ENCODE results near the gene PCSK6.

PCSK6 gene

GRCh38 chr15:101315736-101316135 is 173.8 kb downstream of the PCSK6 start:
- Histone ChIP-seq H3K27me3 (ENCODE audit: control insufficient read depth in 3 of 3, insufficient read depth in 3 of 3, low read depth in 1 of 3, low read length in 3 of 3) (no peaks in the 10 kb centered on the region), H3K23ac (ENCODE audit: low read depth, low read length, poor library complexity) (no peak overlapping the region), H3K9ac (ENCODE audit: low read depth, low read length, poor library complexity) (no peak overlapping the region), H3K14ac (ENCODE audit: low read length) (no peak overlapping the region), H2BK12ac (ENCODE audit: low read length) (no peak overlapping the region), H3K4me1 (ENCODE audit: control insufficient read depth in 2 of 2, insufficient read depth in 1 of 2, low read depth in 1 of 2, low read length in 2 of 2) (peaks cover 0 to 2% of the 10 kb centered on the region in 2 donors), H3K4me2 (ENCODE audit: insufficient read depth, low read length, poor library complexity, severe bottlenecking) (no peak overlapping the region), H3K4ac (ENCODE audit: low read length) (no peak overlapping the region), H2BK5ac (ENCODE audit: low read length) (no peak overlapping the region), H3K79me1 (ENCODE audit: low read depth, low read length) (no peaks in the 10 kb centered on the region), H4K8ac (ENCODE audit: low read depth, low read length) (no peak overlapping the region), H3K36me3 (replicated peaks in 1 of 2; ENCODE audit: control insufficient read depth in 2 of 2, insufficient read depth in 2 of 2, low read length in 2 of 2) (peaks cover 0 to 2% of the 10 kb centered on the region in 2 donors), H3K4me3 (ENCODE audit: low read length in 2 of 2) (peak overlapping the region in 1 of 2 donors; percentile 23), H3K18ac (ENCODE audit: low read length) (peak overlapping the region; percentile 74), H3K9me3 (replicated peaks in 1 of 2; ENCODE audit: control insufficient read depth in 2 of 2, insufficient read depth in 1 of 2, low read depth in 1 of 2, low read length in 2 of 2) (no peaks in the 10 kb centered on the region), H4K91ac (ENCODE audit: low read depth, low read length, poor library complexity) (no peak overlapping the region), H3K27ac (replicated peaks; ENCODE audit: low read length) (no peak overlapping the region), H2AK5ac (ENCODE audit: low read depth, low read length) (peak overlapping the region; percentile 49), H2AFZ (ENCODE audit: low read length) (no peak overlapping the region), H2BK15ac (ENCODE audit: low read length) (no peak overlapping the region), H2BK120ac (ENCODE audit: low read depth, low read length) (no peak overlapping the region)
- no peak for DNase-seq (ENCODE audit: low spot score)
- WGBS, 2 donors (ENCODE audit: extremely low coverage in 2 of 2, insufficient read length in 2 of 2, insufficient replicate concordance in 1 of 2), result no CpG with 5 or more reads among the region's 10 CpGs

DNA sequence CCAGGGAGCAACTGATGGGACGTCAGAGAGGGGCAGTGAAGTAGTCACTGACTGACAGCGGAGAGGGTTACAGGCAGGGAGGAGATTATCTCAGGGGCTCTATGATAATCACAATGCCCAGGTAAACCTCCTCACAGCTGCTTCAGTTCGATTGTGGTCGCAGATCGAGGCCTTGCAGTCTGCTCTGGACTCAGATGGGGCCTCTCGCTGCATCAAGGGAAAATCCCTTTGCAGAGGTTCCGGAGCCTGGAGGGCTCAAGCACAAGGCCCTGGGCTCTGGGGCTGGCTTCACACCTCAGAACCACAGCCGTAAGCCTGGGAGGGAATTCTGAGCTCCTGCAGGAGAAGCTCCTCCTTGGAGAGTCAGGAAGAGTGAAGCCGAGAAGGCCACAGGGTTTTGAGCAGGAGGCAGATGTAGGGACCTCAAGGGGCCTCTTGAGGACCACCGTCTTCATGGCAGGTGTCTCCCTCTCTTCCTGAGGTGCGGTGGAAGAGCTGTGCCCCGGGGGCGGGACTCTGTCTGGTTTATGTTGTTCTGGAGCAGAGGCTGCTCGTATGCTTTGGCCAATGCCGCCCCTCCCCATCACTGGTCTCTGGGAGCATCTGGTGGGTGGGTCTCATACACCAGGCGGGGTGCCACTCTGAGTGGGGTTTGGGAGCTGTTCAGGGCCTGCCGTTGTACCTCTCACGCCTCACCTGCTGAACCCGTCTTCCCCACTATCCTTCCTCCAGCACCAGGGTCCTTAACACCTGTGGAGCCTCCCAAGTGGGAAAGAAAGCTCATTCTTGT is 175.0 kb downstream of the PCSK6 start:
- Histone ChIP-seq H3K4ac (ENCODE audit: low read length) (no peak overlapping the region), H3K27ac (replicated peaks; ENCODE audit: low read length) (no peak overlapping the region), H3K18ac (ENCODE audit: low read length) (no peak overlapping the region), H3K9ac (ENCODE audit: low read depth, low read length, poor library complexity) (no peak overlapping the region), H3K4me2 (ENCODE audit: insufficient read depth, low read length, poor library complexity, severe bottlenecking) (no peak overlapping the region), H2BK15ac (ENCODE audit: low read length) (no peak overlapping the region), H4K91ac (ENCODE audit: low read depth, low read length, poor library complexity) (no peak overlapping the region), H2BK120ac (ENCODE audit: low read depth, low read length) (no peak overlapping the region), H3K4me3 (ENCODE audit: low read length in 2 of 2) (no peak overlapping the region), H3K27me3 (ENCODE audit: control insufficient read depth in 3 of 3, insufficient read depth in 3 of 3, low read depth in 1 of 3, low read length in 3 of 3) (no peaks in the 10 kb centered on the region), H3K23ac (ENCODE audit: low read depth, low read length, poor library complexity) (no peak overlapping the region), H3K36me3 (replicated peaks in 1 of 2; ENCODE audit: control insufficient read depth in 2 of 2, insufficient read depth in 2 of 2, low read length in 2 of 2) (peaks cover 0 to 2% of the 10 kb centered on the region in 2 donors), H3K79me1 (ENCODE audit: low read depth, low read length) (no peaks in the 10 kb centered on the region), H2AK5ac (ENCODE audit: low read depth, low read length) (no peak overlapping the region), H2AFZ (ENCODE audit: low read length) (no peak overlapping the region), H3K14ac (ENCODE audit: low read length) (no peak overlapping the region), H2BK5ac (ENCODE audit: low read length) (no peak overlapping the region), H3K9me3 (replicated peaks in 1 of 2; ENCODE audit: control insufficient read depth in 2 of 2, insufficient read depth in 1 of 2, low read depth in 1 of 2, low read length in 2 of 2) (no peaks in the 10 kb centered on the region), H2BK12ac (ENCODE audit: low read length) (no peak overlapping the region), H4K8ac (ENCODE audit: low read depth, low read length) (no peak overlapping the region), H3K4me1 (ENCODE audit: control insufficient read depth in 2 of 2, insufficient read depth in 1 of 2, low read depth in 1 of 2, low read length in 2 of 2) (no peaks in the 10 kb centered on the region)
- DNase-seq (ENCODE audit: low spot score), result no peak
- no CpG with 5 or more reads among the region's 19 CpGs for WGBS, 2 donors (ENCODE audit: extremely low coverage in 2 of 2, insufficient read length in 2 of 2, insufficient replicate concordance in 1 of 2)

DNA sequence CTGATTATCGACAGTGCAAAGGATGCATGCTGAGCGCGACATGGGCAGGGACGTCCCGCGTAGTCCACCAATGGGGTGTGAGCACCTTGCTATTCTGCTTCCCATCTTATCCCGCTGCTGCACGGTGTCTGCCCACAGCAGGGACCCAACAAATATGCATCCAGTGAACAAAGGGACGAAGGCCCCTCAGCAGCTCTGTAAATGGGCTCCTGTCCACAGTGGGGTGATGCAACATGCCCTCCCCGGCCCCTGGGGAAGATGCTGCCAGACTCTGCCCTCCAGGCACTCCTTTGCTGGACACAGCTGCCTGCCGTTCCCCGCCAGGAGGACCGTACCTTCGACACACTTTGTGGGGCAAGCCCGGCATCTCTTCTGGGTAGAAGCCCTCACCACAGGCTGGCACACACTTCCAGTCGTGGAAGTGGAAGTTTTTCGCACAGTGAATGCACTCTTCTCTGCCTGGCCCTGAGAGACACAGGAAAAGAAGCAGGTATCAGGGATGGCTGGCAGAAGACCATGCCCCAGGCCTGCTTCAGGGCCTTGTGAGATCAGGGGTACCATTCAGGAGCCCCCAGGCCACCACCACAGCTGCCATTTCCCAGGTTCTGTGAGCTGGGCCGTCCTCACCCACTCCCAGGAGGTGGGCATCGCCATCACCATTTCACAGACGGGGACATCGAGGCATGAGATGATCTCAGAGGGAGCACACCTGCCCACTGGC is 176.3 kb downstream of the PCSK6 start:
- Histone ChIP-seq H3K9ac (ENCODE audit: low read depth, low read length, poor library complexity) (no peak overlapping the region), H4K91ac (ENCODE audit: low read depth, low read length, poor library complexity) (no peak overlapping the region), H2AK5ac (ENCODE audit: low read depth, low read length) (no peak overlapping the region), H3K4ac (ENCODE audit: low read length) (no peak overlapping the region), H3K4me2 (ENCODE audit: insufficient read depth, low read length, poor library complexity, severe bottlenecking) (no peak overlapping the region), H2BK5ac (ENCODE audit: low read length) (no peak overlapping the region), H2BK15ac (ENCODE audit: low read length) (no peak overlapping the region), H2BK12ac (ENCODE audit: low read length) (peak overlapping the region; percentile 49), H3K27me3 (ENCODE audit: control insufficient read depth in 3 of 3, insufficient read depth in 3 of 3, low read depth in 1 of 3, low read length in 3 of 3) (no peaks in the 10 kb centered on the region), H3K18ac (ENCODE audit: low read length) (peak overlapping the region; percentile 66), H3K4me1 (ENCODE audit: control insufficient read depth in 2 of 2, insufficient read depth in 1 of 2, low read depth in 1 of 2, low read length in 2 of 2) (peaks cover 2% of the 10 kb centered on the region in 2 donors), H3K9me3 (replicated peaks in 1 of 2; ENCODE audit: control insufficient read depth in 2 of 2, insufficient read depth in 1 of 2, low read depth in 1 of 2, low read length in 2 of 2) (no peaks in the 10 kb centered on the region), H3K23ac (ENCODE audit: low read depth, low read length, poor library complexity) (no peak overlapping the region), H4K8ac (ENCODE audit: low read depth, low read length) (peak overlapping the region; percentile 56), H3K27ac (replicated peaks; ENCODE audit: low read length) (no peak overlapping the region), H3K79me1 (ENCODE audit: low read depth, low read length) (no peaks in the 10 kb centered on the region), H2AFZ (ENCODE audit: low read length) (no peak overlapping the region), H2BK120ac (ENCODE audit: low read depth, low read length) (peak overlapping the region; percentile 48), H3K36me3 (replicated peaks in 1 of 2; ENCODE audit: control insufficient read depth in 2 of 2, insufficient read depth in 2 of 2, low read length in 2 of 2) (peaks cover 0 to 2% of the 10 kb centered on the region in 2 donors), H3K14ac (ENCODE audit: low read length) (peak overlapping the region; percentile 51), H3K4me3 (ENCODE audit: low read length in 2 of 2) (no peak overlapping the region)
- no peak for DNase-seq (ENCODE audit: low spot score)
- WGBS, 2 donors (ENCODE audit: extremely low coverage in 2 of 2, insufficient read length in 2 of 2, insufficient replicate concordance in 1 of 2), result no CpG with 5 or more reads among the region's 21 CpGs

- H3K9me3 ChIP-seq (replicated peaks in 1 of 2; ENCODE audit: control insufficient read depth in 2 of 2, insufficient read depth in 1 of 2, low read depth in 1 of 2, low read length in 2 of 2), result no peaks in the 10 kb centered on the region
- H3K9ac ChIP-seq (ENCODE audit: low read depth, low read length, poor library complexity), result no peak overlapping the region
- no peak overlapping the region for H2BK120ac ChIP-seq (ENCODE audit: low read depth, low read length)
- no peak overlapping the region for H4K91ac ChIP-seq (ENCODE audit: low read depth, low read length, poor library complexity)
- H3K18ac ChIP-seq (ENCODE audit: low read length), result peak overlapping the region; percentile 73
- H3K4me3 ChIP-seq (ENCODE audit: low read length in 2 of 2), result no peak overlapping the region
- no CpG with 5 or more reads among the region's 7 CpGs for WGBS, 2 donors (ENCODE audit: extremely low coverage in 2 of 2, insufficient read length in 2 of 2, insufficient replicate concordance in 1 of 2)
- no peak overlapping the region for H2AFZ ChIP-seq (ENCODE audit: low read length)
- no peak overlapping the region for H2BK5ac ChIP-seq (ENCODE audit: low read length)
- no peak overlapping the region for H3K4me2 ChIP-seq (ENCODE audit: insufficient read depth, low read length, poor library complexity, severe bottlenecking)
- no peak overlapping the region for H3K4ac ChIP-seq (ENCODE audit: low read length)
- no peaks in the 10 kb centered on the region for H3K79me1 ChIP-seq (ENCODE audit: low read depth, low read length)
- H3K14ac ChIP-seq (ENCODE audit: low read length), result no peak overlapping the region
- peak overlapping the region; percentile 22 for H2AK5ac ChIP-seq (ENCODE audit: low read depth, low read length)
- H2BK15ac ChIP-seq (ENCODE audit: low read length), result no peak overlapping the region
- H3K27me3 ChIP-seq (ENCODE audit: control insufficient read depth in 3 of 3, insufficient read depth in 3 of 3, low read depth in 1 of 3, low read length in 3 of 3), result no peaks in the 10 kb centered on the region
- no peak for DNase-seq (ENCODE audit: low spot score)
- no peak overlapping the region for H4K8ac ChIP-seq (ENCODE audit: low read depth, low read length)
- no peak overlapping the region for H3K23ac ChIP-seq (ENCODE audit: low read depth, low read length, poor library complexity)
- peaks cover 4 to 7% of the 10 kb centered on the region in 2 donors for H3K4me1 ChIP-seq (ENCODE audit: control insufficient read depth in 2 of 2, insufficient read depth in 1 of 2, low read depth in 1 of 2, low read length in 2 of 2)
- H3K36me3 ChIP-seq (replicated peaks in 1 of 2; ENCODE audit: control insufficient read depth in 2 of 2, insufficient read depth in 2 of 2, low read length in 2 of 2), result no peaks in the 10 kb centered on the region
- no peak overlapping the region for H3K27ac ChIP-seq (replicated peaks; ENCODE audit: low read length)
- no peak overlapping the region for H2BK12ac ChIP-seq (ENCODE audit: low read length)
Measured at GRCh38 chr15:101310508-101310907, 179.0 kb downstream of the PCSK6 start.
